Measurements from ENCODE around the gene PRR36. TPM values are rescaled to one million over a fixed set of nuclear protein-coding genes. Genes with fewer than 3 reads are reported as not detected.
A peak's percentile ranks its signal among the peaks of the same experiment; 100 is the strongest.

The PRR36 gene
- total and polyA plus RNA-seq, 10 of the 15 experiments (the other 5 are each of a cell fraction or from before 2014, with no cell fraction given), result 0.04 TPM; not detected in 9

DNA sequence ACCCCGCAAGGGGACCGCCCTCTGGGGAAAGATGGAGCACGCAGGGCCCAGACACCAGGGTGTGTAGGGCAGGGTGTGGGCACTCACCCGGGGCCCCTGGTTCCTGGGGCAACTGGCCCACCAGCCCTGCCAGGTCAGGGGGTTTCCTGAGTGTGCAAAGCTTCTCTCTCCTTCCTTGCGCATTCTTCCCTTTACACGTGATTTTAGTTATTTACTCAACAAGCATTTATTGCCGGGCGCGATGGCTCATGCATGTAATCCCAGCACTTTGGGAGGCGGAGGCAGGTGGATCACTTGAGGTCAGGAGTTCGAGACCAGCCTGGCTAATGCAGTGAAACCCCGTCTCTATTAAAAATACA is 20.4 kb downstream of the PRR36 start:
- ChIA-PET POLR2A (interaction anchor here (0.6 kb wide), 1 partner anchor 141 kb away, joined by 5 read pairs; no protein-coding TSS in a partner anchor), SMC1A (ENCODE audit: uncharacterized antibody, unreplicated experiment) (no interaction called here), CTCF (interaction anchor here (0.7 to 2.5 kb wide), 5 partner anchors 15 to 285 kb away, joined by 3 to 12 read pairs (median 5); partner anchors contain the start of gene TIMM44), RAD21 (ENCODE audit: unreplicated experiment) (no interaction called here)
- Histone ChIP-seq H4K20me1 (ENCODE audit: control insufficient read depth, insufficient read depth) (no peaks in the 10 kb centered on the region), H3K9ac (ENCODE audit: control insufficient read depth, insufficient read depth, low read length) (no peak overlapping the region), H3K27ac (ENCODE audit: control insufficient read depth, insufficient read depth) (no peak overlapping the region), H3K4me3 (no peak overlapping the region), H3K9me3 (replicated peaks; ENCODE audit: control insufficient read depth, insufficient read depth, low read length) (no peaks in the 10 kb centered on the region), H2AFZ (ENCODE audit: control insufficient read depth, low read depth, low read length) (no peak overlapping the region), H3K4me2 (ENCODE audit: control insufficient read depth, insufficient read depth) (no peak overlapping the region), H3K36me3 (ENCODE audit: control insufficient read depth in 2 of 2, insufficient read depth in 2 of 2, low read length in 1 of 2) (no peaks in the 10 kb centered on the region), H3K79me2 (ENCODE audit: control insufficient read depth, insufficient read depth, low read length) (no peaks in the 10 kb centered on the region), H3K27me3 (replicated peaks in 1 of 2; ENCODE audit: control insufficient read depth in 2 of 2, insufficient read depth in 2 of 2, low read length in 1 of 2) (no peaks in the 10 kb centered on the region), H3K4me1 (ENCODE audit: control insufficient read depth, insufficient read depth, low read length) (no peaks in the 10 kb centered on the region; the same call in 1 of the 2 replicates)
- WGBS (ENCODE audit: insufficient coverage, insufficient replicate concordance, low lambda C conversion rate, missing lambda C conversion rate), result 84% methylated on average over 12 of the region's 12 CpGs
- FAIRE-seq, result no peak
- peak; percentile 10; the same call in 2 of the 3 replicates for ATAC-seq
- in situ Hi-C loops (cut with MboI), result no loop called here
- no TSS peak for BruUV-seq (replicated peaks)
- no peak for TF ChIP-seq KLF5 (IDR thresholded peaks at IDR 0.05; ENCODE audit: partially characterized antibody)
- TF ChIP-seq POLR2AphosphoS2 (IDR thresholded peaks at IDR 0.05; ENCODE audit: low read depth, low read length), result no peak
- TF ChIP-seq, protein P1, sequence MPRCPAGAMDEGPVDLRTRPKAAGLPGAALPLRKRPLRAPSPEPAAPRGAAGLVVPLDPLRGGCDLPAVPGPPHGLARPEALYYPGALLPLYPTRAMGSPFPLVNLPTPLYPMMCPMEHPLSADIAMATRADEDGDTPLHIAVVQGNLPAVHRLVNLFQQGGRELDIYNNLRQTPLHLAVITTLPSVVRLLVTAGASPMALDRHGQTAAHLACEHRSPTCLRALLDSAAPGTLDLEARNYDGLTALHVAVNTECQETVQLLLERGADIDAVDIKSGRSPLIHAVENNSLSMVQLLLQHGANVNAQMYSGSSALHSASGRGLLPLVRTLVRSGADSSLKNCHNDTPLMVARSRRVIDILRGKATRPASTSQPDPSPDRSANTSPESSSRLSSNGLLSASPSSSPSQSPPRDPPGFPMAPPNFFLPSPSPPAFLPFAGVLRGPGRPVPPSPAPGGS (IDR thresholded peaks at IDR 0.05; ENCODE audit: borderline replicate concordance, insufficient read depth, low read depth, low read length, poor library complexity, severe bottlenecking), result peak; percentile 46
- no peak for DNase-seq (ENCODE audit: low read depth, low spot score)
- intact Hi-C loops (cut with micrococcal nuclease; ENCODE audit: unreplicated experiment), result loop anchor here (1.0 kb wide), 1 partner anchor 72 kb away; no protein-coding TSS in a partner anchor
